Sciatic nerve (tissue), 2 donors: ENCODE measurements around the gene TBX10. TPM values are rescaled to one million over a fixed set of nuclear protein-coding genes. Genes with fewer than 3 reads are reported as not detected.
A peak's percentile ranks its signal among the peaks of the same experiment; 100 is the strongest.
"Not testable (repeated sequence)": the region's sequence is repeated elsewhere in the genome, so short reads cannot be mapped to it uniquely, and the experiment has no call there.

Experiments used
- ATAC-seq: fragments of 200-7000 bp; cut with Tn5 transposase; one replicate; pipeline ENCODE4 v1.9.1; 2020; ENCODE audit warnings: mild to moderate bottlenecking, moderate library complexity
- DNase-seq: peaks from one replicate; pipeline ENCODE4 v3.0.0-alpha.2; 2020; ENCODE audit warnings: low spot score
- intact Hi-C: fragments of 100-400 bp; cut with DNase I; formaldehyde crosslinking; loops from one replicate; pipeline ENCODE4 v1.14.2; 2022
- total RNA-seq: library from RNA; stranded (reverse); fragmentation: NEBNext Ultra II Directional; extraction: Animal tissue kit (Norgen Biotek cat#: 25700); gene quantifications from one replicate; pipeline ENCODE4 v1.2.1, GENCODE V29; 2021
- donor health status: DM: no; HTN: no; CAD: no.
- donor health status: DM: no; HTN: no; CAD: no.

Gene TBX10
- total RNA-seq, 1 donor from 2014 or later: not detected

DNA sequence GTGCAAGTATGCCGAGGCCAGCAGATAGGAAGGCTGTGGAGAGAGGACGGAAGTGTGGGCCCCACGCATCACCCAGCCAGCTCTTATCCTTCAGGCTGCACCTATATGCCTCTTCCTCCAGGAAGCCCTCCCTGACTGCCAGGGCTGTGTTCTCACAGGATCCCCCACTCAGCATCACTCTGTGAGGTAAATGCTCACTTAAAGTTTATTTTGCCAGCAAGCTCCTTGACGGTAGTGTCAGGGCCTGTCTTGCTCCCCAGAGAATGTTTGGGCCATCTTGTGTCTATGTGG, 4.4 kb downstream of the TBX10 start:
- intact Hi-C loops: no loop called here
- DNase-seq (no peak), ATAC-seq (no peak)

DNA sequence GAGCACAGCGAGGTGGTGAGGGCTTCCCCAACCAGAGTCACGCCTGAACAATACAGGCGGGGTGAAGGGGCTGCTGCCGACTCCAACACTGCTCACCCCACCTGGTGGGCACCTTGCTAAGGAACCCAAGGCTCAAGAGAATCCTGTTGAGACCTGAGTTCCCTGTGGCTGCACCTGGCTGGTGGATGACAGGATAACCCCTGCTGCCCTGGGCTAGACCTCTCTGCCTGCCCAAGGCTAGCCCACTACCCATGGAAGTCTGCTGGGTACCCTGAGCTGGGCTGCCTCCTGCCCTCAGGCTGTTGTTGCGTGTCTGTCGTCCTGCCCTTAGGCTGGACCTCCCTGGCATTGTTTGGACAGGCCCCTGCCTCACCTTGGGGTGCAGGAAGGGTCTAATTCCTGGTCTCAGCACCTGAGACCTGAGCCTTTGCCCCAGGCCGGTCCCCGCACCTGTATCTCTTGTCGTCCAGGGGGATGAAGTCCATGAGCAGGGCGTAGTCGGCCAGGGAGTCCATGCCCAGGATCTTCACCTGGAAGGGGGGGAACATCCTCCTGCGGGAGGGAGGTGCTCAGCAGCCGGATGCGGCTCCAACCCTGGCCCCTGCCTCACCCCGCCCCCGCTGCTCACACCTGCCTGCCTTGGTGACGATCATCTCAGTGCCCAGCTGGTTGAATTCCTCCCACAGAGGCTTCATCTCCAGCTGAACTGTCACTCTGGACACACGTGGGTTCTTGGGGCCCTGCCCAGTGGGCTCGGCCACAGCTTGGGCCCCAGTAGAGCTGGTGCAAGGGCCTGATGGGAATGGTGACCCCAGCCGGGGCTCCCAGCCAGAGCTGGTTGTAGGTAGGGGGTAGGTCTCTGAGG, 5.0 kb downstream of the TBX10 start:
- intact Hi-C loops: no loop called here

DNA sequence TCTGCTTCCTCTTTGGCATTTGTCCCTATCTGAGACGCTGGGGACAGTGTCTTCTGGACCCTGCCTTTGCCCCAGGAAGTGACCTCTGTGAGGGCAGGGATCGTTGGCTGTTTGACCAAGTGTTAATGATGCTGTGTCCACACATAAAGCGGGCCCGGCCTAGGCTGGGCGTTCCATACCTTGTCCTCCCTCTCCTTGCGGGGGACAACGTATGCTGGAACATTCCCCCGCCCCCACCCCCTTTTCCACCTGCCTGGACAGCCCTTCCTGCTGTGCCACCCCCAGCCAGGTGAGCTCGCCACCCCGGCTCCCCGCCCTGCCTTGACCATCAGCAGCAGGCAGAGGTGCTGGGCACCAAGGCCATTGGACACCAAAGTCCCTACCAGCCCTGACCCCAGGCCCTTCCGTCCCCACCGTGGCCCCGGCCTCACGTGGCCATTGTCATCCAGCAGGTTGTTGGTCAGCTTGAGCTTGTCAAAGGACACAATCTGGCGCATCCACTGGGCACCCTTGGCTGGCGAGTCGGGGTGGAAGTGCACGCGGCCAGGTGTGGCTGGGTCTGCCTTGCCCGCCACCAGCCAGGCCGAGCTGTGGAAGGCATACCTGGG, 5.7 kb downstream of the TBX10 start:
- no peak for DNase-seq
- intact Hi-C loops: no loop called here
- ATAC-seq: no peak

More for the DNA sequence above, 5.0 kb downstream of the TBX10 start:
- DNase-seq: no peak
- ATAC-seq: no peak

DNA sequence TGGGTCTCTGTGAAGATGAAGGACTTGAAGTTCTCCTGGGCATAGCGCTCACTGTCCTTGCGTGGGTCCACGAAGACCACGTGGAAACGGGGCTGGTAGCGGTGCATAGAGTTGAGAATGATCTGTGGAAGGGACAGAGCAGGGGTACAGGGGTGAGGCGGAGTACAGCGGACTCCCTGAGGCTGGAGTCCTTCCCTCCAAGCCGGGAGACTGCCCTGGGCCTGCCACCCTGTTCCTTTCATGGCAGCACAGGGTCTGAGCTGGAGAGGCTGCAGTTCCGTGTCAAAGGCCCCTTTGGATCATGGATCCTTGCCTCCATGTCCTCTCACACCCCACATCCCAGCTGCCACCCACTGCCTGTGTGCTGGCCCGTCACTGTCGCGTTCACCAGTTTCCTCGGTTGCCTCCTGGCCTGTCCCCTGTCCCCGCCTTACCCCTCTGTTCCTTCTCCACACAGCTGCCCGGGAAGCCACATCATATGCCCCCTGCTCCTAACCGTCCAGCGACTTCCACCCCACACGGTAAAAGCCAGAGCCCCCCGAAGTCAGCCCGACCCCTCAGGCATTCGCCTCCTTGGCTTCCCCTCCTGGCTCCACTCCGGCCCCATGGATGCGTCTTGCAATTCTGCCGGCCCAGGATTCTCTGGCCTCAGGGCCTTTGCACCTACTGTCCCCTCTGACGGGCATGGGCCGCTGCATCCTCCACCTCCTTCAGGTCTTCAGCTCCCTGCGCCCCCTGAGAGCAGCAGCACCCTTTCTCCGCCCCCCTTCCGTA, 6.4 kb downstream of the TBX10 start:
- DNase-seq: peak; percentile 61
- intact Hi-C loops: no loop called here
- ATAC-seq: no peak

DNA sequence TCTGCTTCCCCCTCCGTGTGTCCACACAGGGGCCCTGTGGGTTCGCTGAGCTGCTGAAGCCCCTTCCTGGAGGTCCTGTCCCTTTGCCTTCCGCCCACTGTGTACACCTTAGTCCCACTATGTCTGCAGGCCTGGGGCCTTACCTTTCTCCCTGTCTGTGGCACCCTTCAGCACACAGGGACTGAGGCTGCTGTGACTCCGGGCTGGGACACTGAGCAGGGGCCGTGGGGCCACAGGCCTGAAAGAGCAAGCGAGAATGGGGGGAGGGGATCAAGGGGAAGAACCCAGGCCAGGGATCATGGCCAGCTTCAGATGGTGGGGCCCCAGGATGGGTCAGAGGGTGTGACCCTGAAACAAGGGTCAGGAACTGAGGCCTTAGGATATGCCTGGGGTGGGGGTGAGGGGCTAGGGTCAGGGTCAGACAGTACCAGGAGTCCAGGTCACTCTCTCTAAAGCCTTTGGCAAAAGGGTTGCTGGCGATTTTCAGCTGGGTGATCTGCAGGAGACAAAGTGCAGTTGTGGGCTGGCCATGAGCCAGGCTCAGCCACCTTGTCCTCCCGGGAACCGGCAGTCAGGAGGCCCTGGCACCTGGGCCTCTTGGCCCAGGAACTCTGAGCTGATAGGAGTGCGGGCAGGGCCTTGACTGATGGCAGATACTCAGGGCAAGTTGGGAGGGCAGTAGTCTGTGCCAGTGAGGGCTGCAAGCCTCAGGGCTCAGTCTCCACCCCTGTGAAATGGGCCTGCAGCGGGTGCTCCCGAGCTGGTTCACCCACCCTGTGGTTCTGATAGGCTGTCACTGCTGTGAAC, 7.2 kb downstream of the TBX10 start:
- DNase-seq (peak; percentile 58), ATAC-seq (no peak)
- intact Hi-C loops: no loop called here

DNA sequence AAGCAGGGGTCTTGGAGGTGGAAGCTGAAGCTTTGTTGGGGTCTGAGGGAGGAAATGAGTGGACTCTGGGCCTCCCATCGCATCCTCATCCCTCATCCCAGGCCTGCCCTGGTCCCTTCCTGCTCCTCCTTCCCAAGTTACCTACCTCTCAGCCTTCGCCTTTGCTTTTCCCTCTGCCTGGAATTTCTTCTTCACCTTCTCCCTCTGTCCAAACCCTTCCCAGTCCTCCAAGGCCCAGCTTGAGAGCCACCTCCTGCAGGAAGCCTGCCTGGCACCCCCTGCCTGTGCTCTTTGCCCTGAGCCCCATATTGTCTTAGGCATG, 7.7 kb downstream of the TBX10 start:
- no peak for ATAC-seq
- DNase-seq: no peak
- intact Hi-C loops: no loop called here

DNA sequence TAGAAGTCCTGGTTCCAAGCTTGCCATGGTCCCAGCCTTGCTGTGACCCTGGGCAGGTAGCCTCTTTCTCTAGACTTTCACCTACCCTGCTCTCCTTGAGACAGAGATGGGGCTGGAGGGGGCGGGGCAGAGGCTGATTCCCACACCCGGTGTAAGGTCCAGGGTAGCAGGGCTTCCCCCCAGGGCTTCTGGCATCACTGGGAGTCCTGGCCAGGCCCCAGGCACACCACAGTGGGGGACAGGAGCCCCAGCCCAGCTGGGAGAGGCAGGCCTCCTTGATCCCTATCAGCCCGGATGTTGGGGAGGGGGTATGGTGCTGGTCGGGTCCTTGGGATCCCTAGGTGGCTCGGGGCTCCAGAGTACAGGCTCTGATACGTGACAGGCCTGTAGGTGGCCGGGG, 8.2 kb downstream of the TBX10 start:
- DNase-seq (peak; percentile 64), ATAC-seq (no peak)
- intact Hi-C loops: no loop called here

DNA sequence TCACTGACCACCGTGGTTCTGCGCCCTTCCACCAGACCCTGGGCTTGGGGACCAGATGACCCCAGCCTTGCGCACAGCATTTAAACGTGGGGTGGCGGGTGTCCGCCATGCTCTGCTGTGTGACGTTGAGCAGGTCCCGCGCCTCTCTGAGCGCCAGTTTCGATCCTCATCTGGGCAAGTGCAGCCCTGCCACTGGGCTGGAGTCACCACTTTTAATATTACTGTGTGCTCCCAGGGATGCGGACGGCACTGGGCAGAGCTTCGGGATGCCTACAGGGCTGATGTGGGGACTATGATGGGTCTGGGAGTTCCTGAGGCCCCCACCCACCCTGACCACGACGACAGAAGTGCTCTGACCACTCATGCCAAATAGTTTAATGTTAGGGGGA, 8.6 kb downstream of the TBX10 start:
- intact Hi-C loops: no loop called here
- ATAC-seq (no peak), DNase-seq (no peak)

DNA sequence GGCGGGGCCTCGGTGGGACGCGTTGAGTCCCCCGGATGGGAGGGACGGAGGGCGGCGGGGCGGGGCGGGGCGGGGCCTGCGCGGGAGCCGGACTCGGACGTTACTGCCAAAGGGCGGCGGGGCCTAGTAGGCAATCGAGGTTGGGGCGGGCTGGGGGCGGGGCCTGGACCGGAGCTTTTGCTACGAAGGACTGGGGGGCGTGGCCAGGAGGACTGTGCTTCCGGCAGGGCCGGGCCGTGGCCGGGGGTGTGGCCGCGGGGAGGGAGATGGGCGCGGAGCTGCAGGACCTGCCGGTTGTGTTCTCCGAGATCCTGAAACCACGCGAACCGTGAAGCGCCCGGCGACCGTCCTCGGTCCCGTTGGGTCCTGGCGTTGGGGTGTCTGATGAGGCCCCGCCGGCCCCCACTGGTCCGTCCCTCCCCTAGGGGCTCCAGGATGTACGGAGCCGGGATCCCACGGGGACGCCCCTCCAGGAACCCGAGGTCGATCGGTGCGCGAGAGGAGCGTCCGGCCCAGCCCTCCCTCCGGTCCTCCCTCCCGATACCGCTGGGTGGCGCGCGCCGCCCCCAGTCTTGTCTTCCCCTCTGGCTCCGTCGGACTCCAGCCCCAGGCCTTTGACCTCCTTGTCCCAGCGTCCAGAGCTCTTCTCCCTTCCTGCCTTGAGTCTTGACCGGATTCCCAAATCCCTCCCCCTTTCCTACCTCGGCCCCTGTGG, 9.2 kb downstream of the TBX10 start:
- intact Hi-C loops: no loop called here
- DNase-seq: peak; percentile 100
- ATAC-seq: peak; percentile 94

DNA sequence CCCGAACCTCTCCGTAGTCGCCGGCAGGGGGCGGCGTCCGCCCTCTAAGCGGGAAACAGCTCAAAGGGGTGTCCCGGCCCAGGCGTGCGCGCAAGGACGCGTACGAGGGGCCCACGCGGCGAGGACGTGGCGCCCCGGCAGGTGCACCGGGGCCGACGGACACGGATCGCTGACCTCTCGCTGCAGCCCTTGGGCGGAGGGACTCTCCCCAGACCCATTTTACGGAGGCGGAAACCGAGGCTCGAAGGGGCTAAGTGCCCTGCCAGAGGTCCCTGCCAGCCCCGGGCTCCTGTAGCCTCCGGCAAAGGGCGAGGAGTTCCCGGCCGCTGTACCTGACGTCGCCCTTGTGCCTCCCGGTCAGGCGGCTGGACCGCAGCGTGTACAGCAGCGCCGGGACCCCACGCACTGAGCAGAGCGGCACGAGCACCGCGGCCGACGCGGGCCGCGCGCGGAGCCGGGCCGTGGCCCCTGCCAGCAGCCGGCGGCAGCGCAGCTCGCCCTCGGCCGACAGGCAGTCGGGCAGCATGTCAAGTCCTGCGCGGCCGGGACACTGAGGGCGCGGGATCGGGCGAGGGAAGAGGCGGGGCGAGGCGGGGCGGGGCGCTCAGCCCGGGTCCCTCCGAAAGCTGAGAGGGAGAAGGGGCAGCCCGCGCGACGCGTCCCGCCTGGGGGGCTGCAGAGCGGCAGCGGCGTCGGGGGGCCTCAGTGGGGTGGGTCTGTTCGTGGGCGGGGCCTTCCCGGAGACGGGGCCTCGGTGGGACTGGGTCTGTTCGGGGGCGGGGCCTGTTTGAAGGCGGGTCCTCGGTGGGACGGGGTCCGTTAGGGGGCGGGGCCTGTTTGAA, 10.0 kb downstream of the TBX10 start, which contains the start of gene NUDT8:
TSS of gene NUDT8 (minus strand) at position 552 of the 842 bp plus-strand sequence. CDS start at position 526, 26 bp downstream.
- ATAC-seq (peak; percentile 64), DNase-seq (peak; percentile 93)
- intact Hi-C loops: no loop called here

DNA sequence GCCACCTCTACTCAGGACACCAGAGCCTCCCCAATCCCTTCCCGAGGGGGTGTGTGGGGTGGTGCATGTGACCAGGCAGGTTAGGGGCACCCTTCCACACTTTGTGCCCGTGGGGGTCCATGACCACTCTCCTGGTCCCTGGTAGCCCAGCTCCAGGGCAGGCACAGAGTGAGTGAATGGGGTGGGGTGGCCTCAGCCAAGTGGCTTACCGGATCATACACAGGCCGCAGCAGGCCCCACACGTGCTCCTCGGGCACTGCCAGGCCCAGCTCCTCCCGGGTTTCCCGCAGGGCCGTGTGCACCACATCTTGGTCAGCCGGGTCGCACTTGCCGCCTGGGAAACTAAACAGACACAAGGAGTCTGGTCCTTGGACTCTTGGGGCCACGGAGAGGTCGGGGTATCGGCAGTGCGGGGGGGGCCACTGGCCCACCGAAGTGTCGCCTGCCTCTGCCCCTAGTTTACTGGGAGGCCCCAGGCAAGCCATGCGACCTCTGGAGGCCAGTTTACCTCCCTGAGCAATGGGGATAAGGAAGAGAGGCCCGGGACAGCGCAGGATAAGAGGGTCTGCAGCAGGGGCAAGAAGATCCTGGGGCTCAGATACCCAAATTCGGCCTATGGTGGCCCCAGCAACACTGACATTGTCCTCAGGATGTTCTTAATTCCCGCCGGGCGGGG, 10.7 kb downstream of the TBX10 start:
- intact Hi-C loops: no loop called here
- no peak for ATAC-seq
- DNase-seq: peak; percentile 65

DNA sequence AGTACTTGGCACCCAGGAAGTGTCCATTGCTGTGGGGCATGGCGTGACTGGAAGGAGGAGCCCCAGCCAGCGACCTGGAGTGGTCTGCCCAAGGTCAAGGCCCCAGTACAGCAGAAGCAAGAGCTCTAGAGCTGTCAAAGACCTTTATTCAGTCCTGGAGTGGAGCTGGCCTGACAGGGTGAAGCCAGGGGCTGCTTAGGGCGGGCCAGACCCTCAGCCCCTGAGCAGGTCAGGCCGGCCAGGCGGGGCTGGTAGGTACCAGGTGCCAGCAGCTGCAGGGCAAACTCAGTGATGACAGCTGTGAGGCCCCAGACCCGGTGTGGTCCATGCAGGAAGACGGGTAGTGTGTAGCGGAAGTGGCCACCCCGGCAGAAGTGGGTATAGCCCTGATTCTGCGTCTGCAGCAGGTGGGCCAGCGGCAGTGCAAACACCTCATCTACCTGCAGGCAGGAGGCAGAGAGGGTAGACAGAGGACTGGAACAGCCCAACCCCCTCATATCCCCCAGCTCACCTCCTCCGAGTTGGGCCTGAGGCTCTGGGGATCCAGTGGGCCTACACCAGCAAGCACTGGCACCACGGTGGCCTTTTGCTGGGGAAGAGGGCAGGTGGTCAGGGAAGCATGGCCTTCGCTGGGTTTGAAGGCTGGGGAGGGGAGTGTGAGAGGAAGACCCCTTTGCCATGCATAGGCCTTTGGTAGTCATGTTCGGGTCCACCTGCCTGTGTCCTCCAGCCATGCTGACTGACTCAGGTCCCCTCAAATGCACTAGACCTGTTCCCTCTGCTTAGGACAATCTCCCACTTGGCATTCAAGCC, 11.5 kb downstream of the TBX10 start:
- DNase-seq (peak; percentile 58), ATAC-seq (no peak)
- intact Hi-C loops: loop anchor here (1.0 kb wide), 1 partner anchor 43 kb away; no protein-coding TSS in a partner anchor

DNA sequence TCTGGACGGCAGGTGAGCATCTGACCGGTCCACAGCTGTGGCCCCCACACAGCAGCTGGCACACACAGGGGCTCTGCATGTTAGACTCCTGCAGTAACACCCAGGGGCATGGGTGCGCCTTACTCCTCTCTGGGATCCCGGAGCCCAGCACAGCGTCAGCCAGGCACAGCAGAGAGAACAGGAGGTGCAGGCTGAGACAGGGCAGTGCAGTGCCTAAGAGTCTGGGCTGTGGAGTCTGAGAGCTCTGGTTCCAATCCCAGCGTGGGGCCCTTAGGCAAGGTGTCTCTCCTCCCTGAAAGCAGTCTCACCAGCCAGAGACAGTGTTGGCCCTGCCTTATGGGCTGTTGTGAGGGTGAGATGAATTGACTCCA, 12.1 kb downstream of the TBX10 start:
- ATAC-seq: no peak
- intact Hi-C loops: loop anchor here (1.0 kb wide), 1 partner anchor 42 kb away; no protein-coding TSS in a partner anchor
- DNase-seq: peak; percentile 51

DNA sequence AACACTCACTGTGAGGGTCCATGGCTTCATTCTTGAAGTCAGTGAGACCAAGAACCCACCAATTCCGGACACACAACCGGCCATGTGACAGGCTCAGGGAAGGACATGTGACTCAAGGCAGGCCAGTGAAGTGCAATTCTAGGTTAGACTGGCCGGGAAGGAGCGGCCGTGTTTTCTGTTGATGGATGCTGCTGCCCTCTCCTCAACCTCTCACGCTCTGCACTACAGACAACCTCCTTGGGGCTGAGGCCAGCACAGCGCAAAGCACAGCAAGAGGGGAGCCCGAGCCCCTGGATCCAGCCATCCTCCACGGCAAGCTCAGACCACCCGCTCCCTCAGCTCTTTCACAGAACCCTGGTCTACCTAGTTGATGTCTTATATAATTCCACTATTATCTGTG, 12.6 kb downstream of the TBX10 start:
- intact Hi-C loops: loop anchor here (1.0 kb wide), 1 partner anchor 42 kb away; no protein-coding TSS in a partner anchor
- ATAC-seq (no peak), DNase-seq (no peak)

DNA sequence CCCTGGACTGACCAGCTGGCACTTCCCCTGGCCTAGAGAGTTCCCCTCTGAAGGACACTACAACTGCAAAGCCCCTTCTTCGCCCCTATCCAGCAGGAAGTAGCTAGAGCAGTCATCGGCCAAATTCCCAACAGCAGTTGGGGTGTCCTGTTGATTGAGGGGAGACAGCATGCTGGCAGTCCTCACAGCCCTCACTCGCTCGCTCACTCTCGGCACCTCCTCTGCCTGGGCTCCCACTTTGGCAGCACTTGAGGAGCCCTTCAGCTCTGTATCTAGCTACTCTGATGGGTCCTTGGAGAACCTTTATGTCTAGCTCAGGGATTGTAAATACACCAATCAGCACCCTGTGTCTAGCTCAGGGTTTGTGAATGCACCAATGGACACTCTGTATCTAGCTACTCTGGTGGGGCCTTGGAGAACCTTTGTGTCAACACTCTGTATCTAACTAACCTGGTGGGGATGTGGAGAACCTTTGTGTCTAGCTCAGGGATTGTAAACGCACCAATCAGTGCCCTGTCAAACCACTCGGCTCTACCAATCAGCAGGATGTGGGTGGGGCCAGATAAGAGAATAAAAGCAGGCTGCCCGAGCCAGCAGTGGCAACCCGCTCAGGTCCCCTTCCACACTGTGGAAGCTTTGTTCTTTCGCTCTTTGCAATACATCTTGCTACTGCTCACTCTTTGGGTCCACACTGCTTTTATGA, 13.3 kb downstream of the TBX10 start:
- DNase-seq, ATAC-seq, intact Hi-C loops: not testable (repeated sequence)

DNA sequence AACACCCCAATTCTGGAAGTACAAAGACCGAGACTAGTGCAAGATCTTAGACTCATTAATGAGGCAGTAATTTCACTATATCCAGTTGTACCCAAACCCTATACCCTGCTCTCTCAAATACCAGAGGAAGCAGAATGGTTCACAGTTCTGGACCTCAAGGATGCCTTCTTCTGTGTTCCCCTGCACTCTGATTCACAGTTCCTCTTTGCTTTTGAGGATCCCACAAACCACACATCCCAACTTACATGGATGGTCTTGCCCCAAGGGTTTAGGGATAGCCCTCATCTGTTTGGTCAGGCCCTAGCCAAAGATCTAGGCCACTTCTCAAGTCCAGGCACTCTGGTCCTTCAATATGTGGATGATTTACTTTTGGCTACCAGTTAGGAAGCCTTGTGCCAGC, 15.8 kb downstream of the TBX10 start:
- DNase-seq, intact Hi-C loops, ATAC-seq: not testable (repeated sequence)
